GM21723 (cell line): ENCODE data around the gene SMIM32.

ENCODE experiments used
- ATAC-seq: cut with Tn5 transposase; IDR thresholded peaks from one replicate; pipeline ENCODE4 v1.9.1; 2021; ENCODE audit warnings: mild to moderate bottlenecking, moderate library complexity; ENCODE audit not compliant: unreplicated experiment

The SMIM32 gene

DNA sequence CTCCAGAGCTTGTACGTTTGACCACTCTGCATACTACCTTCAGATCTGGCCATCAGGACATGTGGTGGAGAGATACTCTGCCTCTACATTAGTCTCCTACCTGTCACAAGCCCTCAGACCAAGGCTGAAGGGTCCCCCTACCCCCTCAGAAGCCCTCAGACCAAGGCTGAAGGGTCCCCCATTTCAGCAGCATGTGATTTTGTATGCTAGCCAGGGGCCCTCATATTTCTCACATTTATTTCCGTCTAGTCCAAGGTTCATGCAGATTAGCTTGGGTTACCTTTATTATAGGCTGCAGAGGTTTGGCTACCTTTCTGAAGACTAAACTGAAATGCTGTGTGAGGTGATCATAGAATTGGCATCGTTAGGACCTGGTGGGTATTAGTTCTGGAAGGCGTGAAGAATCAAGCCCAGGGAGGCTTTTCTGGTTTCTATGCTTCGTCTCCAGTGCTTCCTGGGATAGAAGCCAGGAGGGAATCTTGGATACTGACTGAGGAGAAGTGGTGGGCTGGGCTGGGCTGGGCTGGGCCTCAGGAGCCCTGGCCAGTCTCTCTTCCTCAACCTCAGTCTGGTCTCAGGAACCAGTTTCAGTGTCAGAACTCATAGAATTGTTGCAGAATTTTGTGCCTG lies 2.8 kb downstream of the SMIM32 start:
- no peak for ATAC-seq

DNA sequence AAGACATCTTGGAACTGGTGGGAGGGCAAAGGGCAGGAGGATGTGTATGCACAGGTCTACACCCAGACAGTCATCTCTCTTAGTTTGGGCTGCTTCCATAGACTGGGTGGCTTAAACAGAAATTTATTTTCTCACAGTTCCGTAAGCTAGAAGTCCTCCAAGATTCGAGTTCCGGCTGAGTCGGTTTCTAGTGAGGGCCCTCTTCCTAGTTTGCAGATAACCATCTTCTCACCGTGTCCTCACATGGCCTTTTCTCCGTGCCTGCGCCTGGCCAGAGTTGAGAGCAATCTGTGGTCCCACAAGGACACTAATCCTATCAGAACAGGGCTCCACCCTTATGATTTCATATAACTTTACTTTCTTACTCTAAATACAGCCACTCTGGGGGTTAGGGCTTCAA lies 4.1 kb downstream of the SMIM32 start:
- ATAC-seq, result no peak

DNA sequence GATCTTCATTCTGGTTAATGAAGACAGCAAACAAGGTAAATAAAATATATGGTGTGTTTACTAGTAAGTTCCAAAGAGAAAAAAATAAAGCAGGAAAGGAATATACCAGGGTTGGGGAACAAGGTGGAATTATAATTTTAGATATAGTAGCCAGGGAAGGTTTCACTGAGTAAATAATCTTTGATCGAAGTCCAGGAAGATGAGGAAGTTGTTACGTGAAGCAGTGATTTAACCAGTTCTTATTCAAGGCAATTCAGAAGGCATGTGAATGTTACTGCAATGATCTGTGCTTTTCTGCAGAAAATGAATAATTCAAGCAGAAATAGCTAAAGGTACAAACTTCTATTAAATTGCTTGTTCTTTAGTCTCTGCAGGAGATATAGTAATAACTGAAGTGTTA lies 6.2 kb downstream of the SMIM32 start:
- ATAC-seq, result no peak

DNA sequence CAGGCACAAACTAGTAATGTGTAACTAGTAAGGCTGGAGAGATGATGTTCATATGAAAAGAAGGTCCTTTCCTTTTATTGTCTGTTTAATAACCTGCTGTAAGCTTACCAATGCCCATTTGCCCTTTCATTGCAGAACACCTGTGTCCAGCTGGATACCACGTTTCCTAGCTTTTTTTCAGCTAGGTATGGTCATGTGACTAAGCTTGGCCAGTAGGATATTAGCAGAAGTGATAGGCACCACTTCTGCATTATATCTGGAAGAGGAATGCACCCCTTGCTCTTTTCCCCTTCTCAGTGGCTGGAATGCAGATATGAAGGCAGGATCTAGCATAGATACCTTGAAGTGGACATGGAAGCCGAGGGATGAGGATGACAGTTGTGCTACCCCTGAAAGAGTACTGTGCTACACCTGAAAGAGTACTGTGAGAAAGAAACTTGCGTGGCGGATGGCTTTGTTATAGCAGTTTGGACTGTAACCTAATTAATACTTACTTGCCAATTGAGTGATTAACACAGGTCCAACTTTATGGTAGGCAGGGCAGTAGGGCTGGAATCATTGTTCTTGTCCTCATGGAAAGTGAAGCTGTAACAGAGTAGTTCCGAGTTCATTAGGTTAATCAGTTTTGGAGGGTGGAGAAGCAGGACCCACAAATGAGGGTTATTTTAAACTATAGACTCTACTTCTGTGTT lies 6.8 kb downstream of the SMIM32 start:
- no peak for ATAC-seq

DNA sequence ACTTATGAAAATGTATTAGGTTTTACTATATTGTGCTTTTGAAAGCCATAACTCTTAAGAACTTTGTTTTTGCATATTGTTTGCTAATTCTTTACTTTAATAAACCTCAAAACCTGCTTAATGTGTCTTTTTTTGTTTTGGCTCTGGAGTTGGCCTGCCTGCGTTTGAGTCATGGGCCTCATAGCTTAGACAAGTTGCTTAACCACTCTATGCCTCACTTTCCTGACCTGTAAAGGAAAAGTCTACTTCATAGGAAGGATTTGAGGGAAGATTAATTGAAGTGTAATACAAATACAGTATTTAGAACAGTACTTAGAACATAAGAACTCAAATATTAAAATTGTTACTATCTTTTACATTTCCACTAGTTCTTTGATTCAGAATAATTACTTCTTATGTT lies 10.3 kb downstream of the SMIM32 start:
- ATAC-seq, result no peak

DNA sequence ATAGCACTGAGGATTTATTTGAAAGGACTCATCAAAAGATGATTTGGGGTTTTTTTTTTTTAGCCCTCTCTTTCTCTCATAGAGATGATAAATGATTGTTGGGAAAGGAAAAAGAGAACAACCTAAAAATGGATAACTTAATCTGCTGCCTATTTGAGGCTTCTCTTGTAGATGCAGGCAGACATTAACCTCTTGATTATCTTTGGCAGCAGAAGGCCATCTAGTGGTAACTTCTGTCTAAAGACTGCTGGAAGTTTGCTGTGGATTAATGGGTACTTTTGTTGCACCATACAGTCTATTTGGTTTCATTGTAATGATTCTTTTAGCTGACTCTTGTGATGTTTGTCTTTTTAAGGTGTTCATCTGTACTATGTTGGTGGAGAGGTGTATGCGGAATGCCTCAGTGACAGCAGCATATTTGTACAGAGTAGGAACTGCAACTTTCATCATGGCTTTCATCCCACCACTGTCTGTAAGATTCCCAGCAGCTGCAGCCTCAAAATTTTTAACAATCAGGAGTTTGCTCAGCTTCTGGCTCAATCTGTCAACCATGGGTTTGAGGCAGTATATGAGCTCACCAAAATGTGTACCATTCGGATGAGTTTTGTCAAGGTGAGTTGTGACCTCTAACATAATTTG lies 18.8 kb downstream of the SMIM32 start:
- ATAC-seq, result no peak

DNA sequence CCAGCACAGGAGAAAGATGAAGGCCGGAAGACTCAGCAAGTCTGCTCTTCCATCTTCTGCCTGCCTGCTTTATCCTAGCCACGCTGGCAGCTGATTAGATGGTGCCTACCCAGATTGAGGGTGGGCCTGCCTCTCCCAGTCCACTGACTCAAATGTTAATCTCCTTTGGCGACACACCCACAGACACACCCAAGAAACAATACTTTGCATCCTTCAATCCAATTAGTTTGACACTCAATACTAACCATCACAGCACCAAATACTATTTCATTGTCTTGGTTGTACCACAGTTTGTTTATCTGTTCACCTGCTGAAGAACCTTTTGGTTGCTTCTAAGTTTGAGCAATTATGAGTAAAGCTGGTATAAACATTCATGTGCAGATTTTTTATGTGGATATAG lies 23.7 kb downstream of the SMIM32 start:
- ATAC-seq, result no peak

DNA sequence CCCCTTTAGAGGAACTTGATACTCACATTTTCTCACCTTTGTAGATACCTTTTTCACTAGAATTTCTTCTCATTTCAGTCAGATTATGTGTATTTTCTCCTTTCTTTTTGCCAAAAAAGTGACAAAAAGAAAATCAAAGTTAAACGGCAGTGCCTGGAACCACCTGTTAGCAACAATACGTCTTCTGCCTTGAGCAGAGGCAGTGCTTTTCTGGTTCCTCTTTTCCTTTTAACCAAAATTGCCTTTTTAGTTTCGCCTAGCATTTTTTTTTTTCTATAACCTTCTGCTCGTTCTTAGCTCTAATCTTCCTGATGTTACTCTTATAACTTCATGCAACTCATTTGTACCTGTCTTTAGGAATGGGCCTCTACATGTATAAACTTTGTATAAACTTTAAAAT lies 26.1 kb downstream of the SMIM32 start:
- peak; percentile 81 for ATAC-seq

DNA sequence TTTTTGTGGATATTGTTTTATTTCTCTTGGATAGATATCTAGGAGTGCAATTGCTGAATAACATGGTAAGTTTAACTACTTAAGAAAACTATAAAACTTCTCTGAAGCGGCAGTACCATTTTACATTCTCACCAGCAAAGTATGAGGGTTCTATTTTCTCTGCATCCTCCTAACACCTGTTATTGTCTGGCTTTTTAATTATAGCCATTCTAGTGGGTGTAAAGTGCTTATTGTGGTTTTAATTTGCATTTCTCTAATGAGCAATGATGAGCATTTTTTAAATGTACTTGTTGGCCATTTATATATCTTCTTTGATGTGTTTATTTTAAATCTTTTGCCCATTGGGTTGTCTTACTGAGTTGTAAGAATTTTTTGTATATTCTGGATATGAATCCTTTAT lies 28.7 kb downstream of the SMIM32 start:
- ATAC-seq, result no peak

DNA sequence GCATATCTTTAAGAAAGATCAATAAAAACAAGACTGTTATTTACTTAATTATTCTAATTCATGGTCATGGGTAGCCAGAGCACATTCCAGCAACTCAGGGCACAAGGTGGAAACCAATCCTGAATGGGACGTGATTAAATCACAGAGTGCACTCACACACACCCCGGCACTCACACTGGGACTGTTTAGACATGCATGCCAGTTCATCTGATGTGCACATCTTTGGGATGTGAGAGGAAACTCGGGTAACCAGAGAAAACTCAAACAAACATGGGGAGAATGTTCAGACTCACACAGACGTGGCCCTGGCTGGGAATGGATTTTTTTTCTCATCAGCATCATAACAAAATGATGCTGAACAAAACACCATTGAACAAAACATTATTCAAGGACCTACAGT lies 31.0 kb downstream of the SMIM32 start:
- ATAC-seq, result no peak

DNA sequence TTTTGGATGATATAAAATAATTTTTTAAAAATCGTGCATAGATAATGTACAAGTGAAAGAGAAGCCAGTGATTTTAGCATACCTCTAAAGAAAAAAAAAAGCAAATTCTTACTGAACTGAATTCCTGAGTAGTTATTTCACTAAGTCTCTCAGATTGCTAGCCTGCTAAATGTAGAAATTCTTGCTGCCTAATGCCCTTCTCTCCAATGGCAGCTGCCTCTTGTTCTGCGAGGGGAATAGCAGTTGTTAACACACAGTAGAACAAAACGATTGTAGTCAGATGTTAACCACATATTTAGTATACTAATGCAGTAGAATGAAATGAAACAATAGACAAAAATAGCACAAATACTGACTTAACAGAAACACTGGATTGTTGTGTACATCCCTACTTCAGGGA lies 33.5 kb downstream of the SMIM32 start:
- ATAC-seq, result no peak

DNA sequence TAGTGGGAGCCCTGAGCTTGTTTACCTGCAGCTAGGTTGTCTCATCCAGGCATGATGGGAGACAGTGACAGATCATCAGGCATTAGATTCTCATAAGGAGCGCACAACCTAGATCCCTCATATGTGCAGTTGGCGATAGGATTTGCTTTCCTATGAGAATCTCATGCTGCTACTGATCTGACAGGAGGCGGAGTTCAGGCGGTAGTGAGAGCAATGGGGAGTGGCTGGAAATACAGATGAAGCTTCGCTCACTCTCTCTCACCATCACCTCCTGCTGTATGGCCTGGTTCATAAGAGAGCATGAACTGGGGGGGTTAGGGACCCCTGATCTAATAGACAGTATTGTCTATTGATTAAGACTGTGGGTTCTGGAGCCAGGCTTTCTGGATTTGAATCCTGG lies 35.4 kb downstream of the SMIM32 start:
- no peak for ATAC-seq

DNA sequence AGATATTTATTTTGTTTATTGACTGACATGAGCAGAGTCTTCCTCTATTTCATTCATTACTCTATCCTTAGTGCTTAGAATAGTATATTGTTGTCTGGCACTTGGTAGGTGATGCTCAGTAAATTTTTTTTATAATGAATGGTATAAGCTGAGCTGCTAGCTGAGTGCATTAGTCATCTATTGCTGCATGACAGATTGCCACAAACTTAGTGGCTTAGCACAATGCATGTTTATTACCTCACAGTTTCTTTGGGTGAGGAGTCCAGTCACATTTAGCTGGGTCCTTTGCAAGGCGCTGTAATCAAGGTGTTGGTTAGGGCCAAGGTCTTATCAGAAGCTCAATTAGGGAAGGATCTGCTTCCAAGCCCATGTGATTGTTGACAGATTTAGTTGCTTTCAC lies 37.2 kb downstream of the SMIM32 start:
- no peak for ATAC-seq

DNA sequence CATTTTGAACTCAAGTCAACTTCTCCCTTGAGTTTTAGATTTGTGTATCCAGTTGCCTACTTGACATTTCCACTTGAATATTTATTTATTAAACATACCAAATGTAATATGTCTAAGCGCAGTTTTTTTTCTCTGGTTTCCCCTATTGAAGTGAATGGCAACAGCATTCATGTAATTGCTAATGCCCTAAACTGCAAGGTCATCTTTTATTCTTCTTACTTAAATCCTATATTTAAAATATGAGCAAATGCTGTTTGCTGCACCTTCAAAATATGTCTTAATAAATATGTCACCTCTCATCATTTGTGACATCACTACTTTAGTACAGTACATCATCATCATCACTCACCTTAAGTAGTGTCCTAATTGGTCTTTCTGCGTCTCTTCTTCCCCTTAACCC lies 37.9 kb downstream of the SMIM32 start:
- ATAC-seq, result no peak

DNA sequence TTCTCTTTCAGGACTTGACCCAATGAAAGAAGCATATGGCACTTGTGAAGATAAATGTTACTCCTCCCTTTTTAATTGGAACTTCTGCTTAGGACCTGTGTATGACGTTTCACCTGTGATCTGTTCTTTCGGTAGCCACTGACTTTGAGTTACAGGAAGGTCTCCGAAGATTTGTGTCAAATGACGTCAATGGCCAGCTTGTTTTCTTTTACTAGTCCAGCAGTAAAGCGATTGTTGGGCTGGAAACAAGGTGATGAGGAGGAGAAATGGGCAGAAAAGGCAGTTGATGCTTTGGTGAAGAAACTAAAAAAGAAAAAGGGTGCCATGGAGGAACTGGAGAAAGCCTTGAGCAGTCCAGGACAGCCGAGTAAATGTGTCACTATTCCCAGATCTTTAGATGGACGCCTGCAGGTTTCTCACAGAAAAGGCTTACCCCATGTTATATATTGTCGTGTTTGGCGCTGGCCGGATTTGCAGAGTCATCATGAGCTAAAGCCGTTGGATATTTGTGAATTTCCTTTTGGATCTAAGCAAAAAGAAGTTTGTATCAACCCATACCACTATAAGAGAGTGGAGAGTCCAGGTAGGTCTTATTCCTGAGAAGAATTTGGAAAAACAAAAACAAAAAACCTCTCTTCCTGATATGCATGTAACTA lies 39.3 kb downstream of the SMIM32 start:
- no peak for ATAC-seq

DNA sequence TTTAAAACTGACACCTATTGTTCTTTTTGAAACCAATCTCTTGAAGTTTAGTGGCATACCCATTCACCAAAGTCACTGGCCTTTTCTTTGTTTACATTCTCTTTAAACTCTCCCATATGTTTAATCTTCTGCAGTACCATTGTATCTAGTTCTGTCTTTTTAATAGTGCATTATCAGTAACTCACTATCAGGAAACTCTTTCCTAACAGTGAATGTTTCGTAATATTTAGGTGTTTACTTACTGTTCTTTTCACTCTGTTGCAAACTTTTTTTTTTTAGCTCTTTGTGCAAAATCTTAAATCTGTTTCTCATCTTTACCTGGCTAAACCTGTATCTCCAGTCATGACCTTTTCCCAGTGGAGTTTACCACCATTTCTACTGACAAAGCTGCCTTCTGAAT lies 43.1 kb downstream of the SMIM32 start:
- ATAC-seq, result no peak

DNA sequence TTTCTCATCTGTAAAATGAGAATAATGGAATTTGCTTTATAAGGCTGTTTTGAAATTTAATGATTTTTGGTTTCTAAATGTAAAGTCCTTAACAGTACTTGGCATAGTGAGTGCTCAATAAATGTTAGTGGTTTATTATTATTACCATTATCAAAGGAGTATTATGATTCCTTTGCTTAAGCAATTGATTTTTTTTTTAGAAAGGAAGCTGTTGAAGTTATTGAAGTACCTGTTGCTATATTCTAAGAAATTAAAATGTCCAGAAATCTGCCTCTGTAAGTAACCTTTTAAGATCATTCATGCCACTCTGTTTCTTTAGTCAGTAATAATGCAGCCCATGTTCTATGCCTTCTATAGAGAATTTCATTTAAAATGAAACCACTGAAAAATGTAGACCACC lies 45.3 kb downstream of the SMIM32 start:
- ATAC-seq, result no peak

DNA sequence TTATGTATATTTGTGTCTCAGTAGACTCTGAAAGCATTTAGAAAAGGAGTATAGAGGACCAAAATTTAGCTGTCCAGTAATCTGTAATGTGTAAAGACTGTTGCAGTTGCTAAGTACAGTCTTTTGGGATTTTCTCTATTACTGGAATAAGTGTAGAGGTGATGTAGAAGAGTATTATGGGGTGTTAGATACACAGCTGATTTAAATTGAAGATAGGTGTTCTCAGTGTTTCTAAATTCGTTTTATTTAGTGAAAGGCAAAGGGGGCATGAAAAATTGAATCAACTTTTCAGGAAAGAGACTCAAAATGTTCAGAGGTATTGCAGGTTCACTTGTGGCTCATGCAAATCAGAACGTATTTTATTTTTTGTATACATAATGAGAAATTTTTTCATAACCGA lies 46.8 kb downstream of the SMIM32 start:
- ATAC-seq, result no peak

DNA sequence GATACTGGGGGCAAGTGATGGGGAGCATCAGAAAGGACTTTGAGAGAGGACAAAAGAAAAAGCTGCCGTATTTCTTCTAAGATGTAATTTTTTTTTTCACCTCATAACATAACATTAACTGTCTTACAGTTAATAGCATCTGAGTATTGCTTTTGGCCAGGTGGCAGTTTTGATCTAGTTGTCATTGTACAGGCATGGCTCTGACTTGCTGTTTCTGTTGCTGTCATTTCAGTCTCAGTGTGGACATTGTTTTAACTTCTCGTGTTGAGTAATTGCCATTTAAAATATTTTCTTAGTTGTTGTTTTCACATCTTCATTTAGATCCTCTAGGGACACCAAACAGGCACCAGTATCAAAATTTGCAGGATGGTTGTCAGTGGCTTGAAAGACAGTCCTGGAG lies 47.9 kb downstream of the SMIM32 start:
- ATAC-seq, result peak; percentile 66

DNA sequence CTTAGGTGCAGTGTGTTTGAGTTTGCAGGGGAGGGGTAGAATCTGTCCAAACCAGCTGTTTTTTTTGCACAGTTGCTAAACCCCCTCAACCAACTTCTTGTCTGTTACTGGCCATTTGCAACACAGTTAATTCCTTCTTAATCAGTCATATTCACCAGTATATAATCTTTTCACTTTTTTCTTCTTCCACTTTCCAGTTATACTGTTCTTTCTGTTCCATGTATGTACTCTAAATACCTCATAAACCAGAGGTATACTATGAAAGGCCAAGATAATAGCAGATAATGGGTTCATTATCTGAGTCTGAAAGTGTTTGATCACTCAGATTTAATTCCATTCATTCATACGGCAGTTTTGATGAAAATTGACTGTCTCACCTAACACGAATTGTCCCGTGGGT lies 49.2 kb downstream of the SMIM32 start:
- no peak for ATAC-seq

DNA sequence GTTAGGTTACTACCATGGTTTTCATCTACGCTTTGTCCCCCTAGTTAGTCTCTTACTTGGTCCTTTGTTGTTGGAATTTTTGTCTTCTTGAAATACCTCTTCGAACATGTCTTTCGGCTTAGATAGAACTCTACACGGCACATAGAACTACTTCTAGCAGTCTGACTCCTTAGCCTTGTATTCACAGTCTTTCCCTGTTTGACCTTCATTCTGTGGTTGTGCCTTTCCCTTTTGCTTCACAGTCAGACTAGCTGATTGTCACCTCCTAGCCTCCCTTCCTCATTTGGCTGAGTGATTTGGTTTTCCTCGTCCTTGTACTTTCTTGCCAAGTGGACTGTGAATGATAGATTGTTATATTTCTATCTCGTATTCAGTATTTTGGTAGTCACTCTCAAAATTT lies 49.6 kb downstream of the SMIM32 start:
- ATAC-seq, result no peak

DNA sequence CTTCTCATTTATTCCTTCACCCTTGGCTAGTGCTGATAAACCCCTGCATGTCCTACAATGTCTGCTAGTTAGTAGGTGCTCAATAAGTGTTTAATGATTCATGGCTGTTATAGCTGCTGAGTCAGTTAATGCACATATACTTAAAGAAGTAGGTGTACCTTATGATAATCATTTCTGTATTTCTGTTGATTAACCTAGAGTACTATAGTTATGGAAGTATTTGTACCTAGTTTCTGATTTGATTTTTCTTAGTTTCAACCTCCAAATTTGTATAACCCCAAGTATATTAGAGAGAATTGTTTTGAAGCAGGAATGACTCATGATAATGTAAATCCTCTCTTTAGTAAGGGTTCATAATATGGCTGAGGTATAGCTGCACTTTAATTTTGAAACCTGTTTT lies 51.4 kb downstream of the SMIM32 start:
- peak; percentile 79 for ATAC-seq
